Mesenchymal stem cell (in vitro differentiated cells and primary cell): ENCODE results near the gene RAD51B.
"Not testable (repeated sequence)": the region's sequence is repeated elsewhere in the genome, so short reads cannot be mapped to it uniquely, and the experiment has no call there.

Experiments
- DNase-seq: peaks from one replicate; pipeline ENCODE4 v3.0.0-alpha.2; 2013
- H2AFZ ChIP-seq: one replicate; pipeline ENCODE4 v1.6.1; 2013; ENCODE audit warnings: low read depth, mild to moderate bottlenecking, control low read depth, inconsistent platforms, low read length, moderate library complexity
- H2AK5ac ChIP-seq: 2 replicates; pipeline ENCODE4 v1.6.1; 2013; ENCODE audit warnings: low read length, moderate library complexity, mild to moderate bottlenecking, inconsistent platforms; ENCODE audit not compliant: severe bottlenecking
- H2BK120ac ChIP-seq: one replicate; pipeline ENCODE4 v1.6.1; 2013; ENCODE audit warnings: low read depth, mild to moderate bottlenecking, inconsistent platforms, low read length, moderate library complexity
- H2BK12ac ChIP-seq, 2 experiments: one replicate each; pipeline ENCODE4 v1.6.1; 2013; ENCODE audit warnings: inconsistent platforms in 2 of 2, low read length in 2 of 2, mild to moderate bottlenecking in 2 of 2, moderate library complexity in 2 of 2, control low read depth in 1 of 2
- H2BK15ac ChIP-seq: one replicate; pipeline ENCODE4 v1.6.1; 2013; ENCODE audit warnings: mild to moderate bottlenecking, low read depth, inconsistent platforms; ENCODE audit not compliant: poor library complexity, severe bottlenecking
- H2BK5ac ChIP-seq: 2 replicates; pipeline ENCODE4 v1.6.1; 2013; ENCODE audit warnings: low read depth, mild to moderate bottlenecking, low read length, control low read depth, inconsistent platforms; ENCODE audit not compliant: poor library complexity, severe bottlenecking
- H3K14ac ChIP-seq, 2 experiments: one replicate each; pipeline ENCODE4 v1.6.1; 2013; ENCODE audit warnings: inconsistent platforms in 2 of 2, low read length in 2 of 2, control low read depth in 1 of 2, mild to moderate bottlenecking in 1 of 2, moderate library complexity in 1 of 2
- H3K18ac ChIP-seq, 2 experiments: one replicate each; pipeline ENCODE4 v1.6.1; 2013; ENCODE audit warnings: inconsistent platforms in 2 of 2, low read length in 2 of 2, control low read depth in 1 of 2, low read depth in 1 of 2, mild to moderate bottlenecking in 1 of 2
- H3K23ac ChIP-seq, 2 experiments: one replicate each; pipeline ENCODE4 v1.6.1; 2013; ENCODE audit warnings: inconsistent platforms in 2 of 2, low read length in 2 of 2, mild to moderate bottlenecking in 2 of 2, moderate library complexity in 2 of 2, control low read depth in 1 of 2
- H3K27ac ChIP-seq: 2 replicates; pipeline ENCODE4 v1.5.1; 2013; ENCODE audit warnings: mild to moderate bottlenecking, moderate library complexity, low read length, control low read depth, inconsistent platforms; ENCODE audit not compliant: poor library complexity, severe bottlenecking
- H3K27me3 ChIP-seq, 2 experiments: 2 replicates each; pipeline versions ENCODE4 v1.6.1 to v1.7.0; 2013; ENCODE audit warnings: low read length in 2 of 2, mild to moderate bottlenecking in 2 of 2, moderate library complexity in 2 of 2, control low read depth in 1 of 2, inconsistent platforms in 1 of 2; ENCODE audit not compliant: control insufficient read depth in 1 of 2, insufficient read depth in 1 of 2
- H3K36me3 ChIP-seq, 2 experiments: 2 replicates each; pipeline versions ENCODE4 v1.6.1 to v1.7.0; 2013; ENCODE audit warnings: low read length in 2 of 2, control low read depth in 1 of 2, inconsistent platforms in 1 of 2, low read depth in 1 of 2, mild to moderate bottlenecking in 1 of 2; ENCODE audit not compliant: insufficient read depth in 2 of 2, control insufficient read depth in 1 of 2
- H3K4ac ChIP-seq, 2 experiments: one replicate each; pipeline ENCODE4 v1.6.1; 2013; ENCODE audit warnings: inconsistent platforms in 2 of 2, low read length in 2 of 2, mild to moderate bottlenecking in 2 of 2, moderate library complexity in 2 of 2, control low read depth in 1 of 2, low read depth in 1 of 2
- H3K4me1 ChIP-seq: 2 replicates; pipeline ENCODE4 v1.6.1; 2013; ENCODE audit warnings: low read depth, low read length, control low read depth; ENCODE audit not compliant: control insufficient read depth, insufficient read depth
- H3K4me2 ChIP-seq: 2 replicates; pipeline ENCODE4 v1.6.1; 2013; ENCODE audit warnings: low read length, mild to moderate bottlenecking, inconsistent platforms; ENCODE audit not compliant: poor library complexity, severe bottlenecking
- H3K4me3 ChIP-seq, 2 experiments: 2 replicates each; pipeline versions ENCODE4 v1.5.1 to v1.7.0; 2013; ENCODE audit warnings: low read length in 2 of 2, mild to moderate bottlenecking in 2 of 2, control low read depth in 1 of 2, low read depth in 1 of 2; ENCODE audit not compliant: insufficient read depth in 1 of 2
- H3K79me1 ChIP-seq: replicated peaks from 2 replicates; pipeline ENCODE4 v1.6.1; 2013; ENCODE audit warnings: mild to moderate bottlenecking, control low read depth, low read length, inconsistent platforms; ENCODE audit not compliant: poor library complexity, severe bottlenecking
- H3K9ac ChIP-seq: 2 replicates; pipeline ENCODE4 v1.7.0; 2013; ENCODE audit warnings: mild to moderate bottlenecking, low read length, moderate library complexity
- H3K9me3 ChIP-seq: 2 replicates; pipeline ENCODE4 v1.7.0; 2013; ENCODE audit warnings: mild to moderate bottlenecking, low read length; ENCODE audit not compliant: control insufficient read depth
- H4K8ac ChIP-seq: one replicate; pipeline ENCODE4 v1.6.1; 2013; ENCODE audit warnings: inconsistent platforms, mild to moderate bottlenecking, low read length, moderate library complexity
- H4K91ac ChIP-seq: one replicate; pipeline ENCODE4 v1.6.1; 2013; ENCODE audit warnings: mild to moderate bottlenecking, low read length, inconsistent platforms
- WGBS: methylation state at CpG from one replicate; pipeline ENCODE4 v1.1.7; 2013; ENCODE audit warnings: mixed read lengths; 5-methylcytosine and 5-hydroxymethylcytosine counted together

The RAD51B gene

DNA sequence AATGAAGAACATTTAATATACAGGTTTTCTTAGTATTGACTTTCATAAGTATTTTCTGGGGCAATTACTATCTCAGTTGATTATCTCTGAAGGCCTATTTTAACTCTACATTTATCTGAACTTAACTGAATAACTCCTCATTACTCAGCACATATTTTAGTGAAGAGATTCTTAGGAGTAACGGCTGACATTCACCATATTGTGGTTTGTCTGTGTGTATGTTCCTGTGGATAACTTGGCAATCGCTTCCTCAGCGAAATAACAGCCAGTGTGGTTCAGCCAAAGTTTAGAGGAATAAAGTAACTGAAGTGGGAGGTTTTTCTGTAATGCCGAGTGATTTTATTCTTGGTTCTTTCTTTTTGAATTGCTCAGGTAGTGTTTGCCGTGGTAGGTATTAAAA is 168.0 kb downstream of the RAD51B start:
- Histone ChIP-seq H2AFZ (no peak overlapping the region), H2BK120ac (no peak overlapping the region), H3K4ac (no peak overlapping the region), H2BK12ac (no peak overlapping the region), H3K4me2 (no peak overlapping the region), H3K9ac (peak overlapping the region; percentile 79), H3K27me3 (no peaks in the 10 kb centered on the region), H2AK5ac (no peak overlapping the region), H3K36me3 (no peaks in the 10 kb centered on the region), H2BK5ac (no peak overlapping the region), H4K91ac (no peak overlapping the region), H3K23ac (no peak overlapping the region), H3K14ac (no peak overlapping the region), H3K79me1 (no peaks in the 10 kb centered on the region), H3K27ac (peak overlapping the region; percentile 82), H4K8ac (no peak overlapping the region), H3K4me1 (peaks cover 4% of the 10 kb centered on the region), H3K4me3 (peak overlapping the region in 1 of 2 experiments; percentile 22), H3K18ac (no peak overlapping the region), H2BK15ac (no peak overlapping the region), H3K9me3 (no peaks in the 10 kb centered on the region)
- WGBS = 7% methylated on average over 3 of the region's 5 CpGs
- DNase-seq = peak; percentile 91

- not testable (repeated sequence) for H3K4ac ChIP-seq, H2AFZ ChIP-seq, H2AK5ac ChIP-seq, H3K23ac ChIP-seq, H2BK15ac ChIP-seq, H4K91ac ChIP-seq, H2BK5ac ChIP-seq, H3K79me1 ChIP-seq, H3K27me3 ChIP-seq, H4K8ac ChIP-seq, H3K4me2 ChIP-seq, H3K14ac ChIP-seq, H3K9me3 ChIP-seq, DNase-seq, H2BK120ac ChIP-seq, H3K4me1 ChIP-seq, H3K36me3 ChIP-seq
- Histone ChIP-seq H3K27ac (peak overlapping the region; percentile 82), H3K9ac (peak overlapping the region; percentile 79), H2BK12ac (peak overlapping the region in 1 of 2 experiments; percentile 38), H3K18ac (peak overlapping the region in 1 of 2 experiments; percentile 16), H3K4me3 (peak overlapping the region in 1 of 2 experiments; percentile 22)
- 87% methylated on average over 4 of the region's 7 CpGs for WGBS
These were observed 168.6 kb downstream of the RAD51B start for GRCh38 chr14:67988210-67988609.

DNA sequence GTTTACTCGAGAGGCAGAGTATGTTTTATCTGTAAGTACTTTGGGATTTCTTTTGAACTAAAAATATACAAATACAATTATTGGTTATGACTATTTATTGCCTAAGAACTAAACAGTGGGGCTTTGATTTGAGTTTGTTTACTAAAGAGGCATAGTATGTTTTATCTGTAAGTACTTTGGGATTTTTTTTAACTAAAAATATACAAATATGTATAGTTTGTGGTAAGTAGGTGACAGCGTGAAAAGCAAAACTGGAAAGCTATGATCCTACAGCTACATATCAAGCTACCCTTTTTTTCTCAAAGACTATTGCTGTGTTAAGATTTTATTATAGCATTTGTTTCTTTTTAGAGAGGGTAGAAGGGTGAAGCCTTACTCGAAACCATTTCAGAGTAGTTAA is 171.0 kb downstream of the RAD51B start:
- no peak overlapping the region for H3K14ac ChIP-seq
- no peak for DNase-seq
- no peak overlapping the region for H2BK15ac ChIP-seq
- H2AFZ ChIP-seq = no peak overlapping the region
- no peak overlapping the region for H2BK12ac ChIP-seq
- no peaks in the 10 kb centered on the region for H3K36me3 ChIP-seq
- no peak overlapping the region for H3K27ac ChIP-seq
- no peak overlapping the region for H3K4me3 ChIP-seq
- no peaks in the 10 kb centered on the region for H3K27me3 ChIP-seq
- no peak overlapping the region for H2BK5ac ChIP-seq
- H3K9ac ChIP-seq = no peak overlapping the region
- H2AK5ac ChIP-seq = no peak overlapping the region
- no peak overlapping the region for H4K8ac ChIP-seq
- no peak overlapping the region for H2BK120ac ChIP-seq
- no peak overlapping the region for H3K4ac ChIP-seq
- no peak overlapping the region for H3K23ac ChIP-seq
- H4K91ac ChIP-seq = no peak overlapping the region
- H3K79me1 ChIP-seq = no peaks in the 10 kb centered on the region
- no peaks in the 10 kb centered on the region for H3K9me3 ChIP-seq
- H3K4me2 ChIP-seq = no peak overlapping the region
- H3K4me1 ChIP-seq = peaks cover 4% of the 10 kb centered on the region
- no CpG with 5 or more reads among the region's 3 CpGs for WGBS
- no peak overlapping the region for H3K18ac ChIP-seq

DNA sequence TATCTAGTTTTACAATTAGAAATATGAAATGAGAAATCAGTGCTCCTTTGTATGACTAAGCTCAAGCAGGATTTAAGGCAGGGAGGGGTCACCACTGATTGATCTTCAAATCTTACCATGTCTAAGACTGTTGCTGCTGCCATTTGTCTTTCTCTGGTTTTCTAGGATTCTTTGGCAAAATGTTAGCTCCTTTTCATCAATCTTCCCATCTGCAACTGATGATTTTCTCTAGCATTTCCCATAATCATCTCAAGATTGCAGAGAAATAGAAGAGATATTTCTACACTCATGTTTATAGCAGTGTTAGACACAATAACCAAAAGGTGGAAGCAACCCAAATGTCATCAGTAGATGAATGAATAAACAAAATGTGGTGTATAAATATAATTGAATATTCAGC is 175.0 kb downstream of the RAD51B start:
- H3K27me3 ChIP-seq = no peaks in the 10 kb centered on the region
- H2AK5ac ChIP-seq = no peak overlapping the region
- no peak overlapping the region for H2BK15ac ChIP-seq
- DNase-seq = no peak
- H3K4ac ChIP-seq = no peak overlapping the region
- H3K9me3 ChIP-seq = no peaks in the 10 kb centered on the region
- no peak overlapping the region for H4K8ac ChIP-seq
- no peak overlapping the region for H3K4me2 ChIP-seq
- H3K14ac ChIP-seq = no peak overlapping the region
- no peak overlapping the region for H2AFZ ChIP-seq
- H3K9ac ChIP-seq = no peak overlapping the region
- no peak overlapping the region for H2BK5ac ChIP-seq
- H2BK120ac ChIP-seq = no peak overlapping the region
- no peak overlapping the region for H3K23ac ChIP-seq
- H2BK12ac ChIP-seq = no peak overlapping the region
- H3K79me1 ChIP-seq = no peaks in the 10 kb centered on the region
- H3K4me3 ChIP-seq = no peak overlapping the region
- H3K27ac ChIP-seq = no peak overlapping the region
- H3K36me3 ChIP-seq = no peaks in the 10 kb centered on the region
- no peak overlapping the region for H3K18ac ChIP-seq
- H4K91ac ChIP-seq = no peak overlapping the region
- H3K4me1 ChIP-seq = no peaks in the 10 kb centered on the region
